MCF 10A (cell line): Measurements from ENCODE around the gene VAV2. TPM values are rescaled to one million over a fixed set of nuclear protein-coding genes. Genes with fewer than 3 reads are reported as not detected.

Experiments
- BruUV-seq: library from RNA; stranded (reverse); fragments of 400-500 nt; replicated peaks from 2 replicates; lab custom pipeline; 2021; lab: Mats Ljungman, UMichigan
- CTCF ChIA-PET: fragments of 300-600 bp; sonication (Branson Sonifier 250); formaldehyde crosslinking; extraction: SDS; loops from one replicate; lab custom pipeline; 2021; ENCODE audit warnings: antibody characterized with exemption, inconsistent platforms; lab: Yijun Ruan, JAX
- POLR2A ChIA-PET: fragments of 300-600, 350-650 bp; sonication (Branson Sonifier 250); formaldehyde crosslinking; extraction: SDS; loops from one replicate; lab custom pipeline; 2020; ENCODE audit warnings: antibody characterized with exemption, inconsistent platforms; lab: Yijun Ruan, JAX
- DNase-seq: peaks from one replicate; pipeline ENCODE4 v3.0.0-alpha.2; 2018; ENCODE audit not compliant: unreplicated experiment
- H3K27ac Mint-ChIP-seq: one replicate; pipeline ENCODE4 v1.8.0; 2022; ENCODE audit warnings: mild to moderate bottlenecking, low read depth, mixed read lengths; ENCODE audit not compliant: unreplicated experiment
- H3K27me3 Mint-ChIP-seq: one replicate; pipeline ENCODE4 v1.8.0; 2022; ENCODE audit warnings: mixed read lengths; ENCODE audit not compliant: insufficient read depth, unreplicated experiment
- H3K36me3 Mint-ChIP-seq: one replicate; pipeline ENCODE4 v1.8.0; 2022; ENCODE audit warnings: mild to moderate bottlenecking, moderate library complexity, mixed read lengths; ENCODE audit not compliant: insufficient read depth, unreplicated experiment
- H3K4me1 Mint-ChIP-seq: one replicate; pipeline ENCODE4 v1.8.0; 2022; ENCODE audit warnings: mixed read lengths; ENCODE audit not compliant: insufficient read depth, unreplicated experiment
- H3K4me3 Mint-ChIP-seq: one replicate; pipeline ENCODE4 v1.8.0; 2022; ENCODE audit warnings: mild to moderate bottlenecking, moderate library complexity, mixed read lengths; ENCODE audit not compliant: unreplicated experiment
- H3K9me3 Mint-ChIP-seq: one replicate; pipeline ENCODE4 v1.8.0; 2022; ENCODE audit warnings: mixed read lengths; ENCODE audit not compliant: unreplicated experiment
- CTCF ChIP-seq: fragments of 200-600 bp; IDR thresholded peaks from one replicate; pipeline ENCODE4 v1.8.0; 2022; ENCODE audit warnings: antibody characterized with exemption, mild to moderate bottlenecking; ENCODE audit not compliant: unreplicated experiment
- intact Hi-C: fragments of 100-400 bp; cut with micrococcal nuclease; formaldehyde crosslinking; loops from 2 replicates; pipeline ENCODE4 v1.14.1; 2022
- total RNA-seq: library from RNA; stranded (reverse); gene quantifications from 2 replicates; pipeline ENCODE4 v1.2.3, GENCODE V29; 2022

Gene VAV2
- total RNA-seq, 1 experiment from 2014 or later = 31.0 TPM

GRCh38 chr9:133981589-133981957 is 10.6 kb downstream of the VAV2 start:
- no peak for TF ChIP-seq CTCF
- Mint-ChIP-seq H3K4me1 (peaks cover 8% of the 10 kb centered on the region), H3K4me3 (no peak overlapping the region), H3K27ac (no peak overlapping the region), H3K9me3 (no peaks in the 10 kb centered on the region), H3K27me3 (no peaks in the 10 kb centered on the region), H3K36me3 (peaks cover 15% of the 10 kb centered on the region)
- ChIA-PET CTCF (interaction anchor here (0.6 kb wide), 1 partner anchor 8 kb away, joined by 3 read pairs; no protein-coding TSS in a partner anchor), POLR2A (no interaction called here)
- no peak for DNase-seq
- intact Hi-C loops = no loop called here
- no TSS peak for BruUV-seq

- POLR2A ChIA-PET = no interaction called here
- Mint-ChIP-seq H3K4me1 (peaks cover 6% of the 10 kb centered on the region), H3K27me3 (no peaks in the 10 kb centered on the region), H3K9me3 (no peaks in the 10 kb centered on the region), H3K36me3 (peaks cover 11% of the 10 kb centered on the region), H3K4me3 (no peak overlapping the region), H3K27ac (no peak overlapping the region)
- DNase-seq = no peak
- no TSS peak for BruUV-seq
- no peak for TF ChIP-seq CTCF
- intact Hi-C loops = no loop called here
- CTCF ChIA-PET = interaction anchor here (0.6 kb wide), 1 partner anchor 8 kb away, joined by 3 read pairs; no protein-coding TSS in a partner anchor
Measured at GRCh38 chr9:133980864-133981588, 11.1 kb downstream of the VAV2 start.

GRCh38 chr9:133979921-133980863 is 11.9 kb downstream of the VAV2 start:
- no peak for DNase-seq
- Mint-ChIP-seq H3K4me3 (no peak overlapping the region), H3K36me3 (peaks cover 13% of the 10 kb centered on the region), H3K27me3 (no peaks in the 10 kb centered on the region), H3K27ac (no peak overlapping the region), H3K4me1 (no peaks in the 10 kb centered on the region), H3K9me3 (no peaks in the 10 kb centered on the region)
- BruUV-seq = no TSS peak
- ChIA-PET CTCF (interaction anchor here (1.1 to 1.4 kb wide), 2 partner anchors 13 to 16 kb away, joined by 3 to 5 read pairs; no protein-coding TSS in a partner anchor), POLR2A (no interaction called here)
- TF ChIP-seq CTCF = no peak
- intact Hi-C loops = no loop called here
